Endothelial cell of umbilical vein (primary cell): ENCODE results near the gene KANSL1L. TPM values are rescaled to one million over a fixed set of nuclear protein-coding genes. Genes with fewer than 3 reads are reported as not detected.

Experiments used
- BruUV-seq: library from RNA; stranded (reverse); fragments of 400-500 nt; replicated peaks from 2 replicates; lab custom pipeline; 2021; lab: Mats Ljungman, UMichigan
- CTCF ChIA-PET: fragments of 300-600, 350-600 bp; sonication (Branson Sonifier 250); formaldehyde crosslinking; loops from one replicate; lab custom pipeline; 2021; ENCODE audit warnings: antibody characterized with exemption, inconsistent platforms; lab: Charles Lee
- POLR2A ChIA-PET: fragments of 300-600, 350-600 bp; sonication (Branson Sonifier 250); formaldehyde crosslinking; loops from one replicate; lab custom pipeline; 2021; ENCODE audit warnings: antibody characterized with exemption, inconsistent platforms; lab: Charles Lee
- DNase-seq: peaks from one replicate; pipeline ENCODE4 v3.0.0-alpha.2; 2011; ENCODE audit warnings: low read depth, low spot score
- FAIRE-seq: peaks from 2 replicates; lab custom pipeline; 2011; peaks lifted over from hg19 to GRCh38; lab: Jason Lieb, UNC
- H2AFZ ChIP-seq: 2 replicates; pipeline ENCODE4 v1.6.0; 2012; ENCODE audit warnings: low read depth, low read length, control low read depth, inconsistent platforms
- H3K27ac ChIP-seq: 2 replicates; pipeline ENCODE4 v1.5.1; 2011; ENCODE audit warnings: low read depth, mild to moderate bottlenecking, control low read depth, low read length, moderate library complexity; ENCODE audit not compliant: insufficient read depth
- H3K27me3 ChIP-seq, 2 experiments: 2 replicates each; pipeline versions ENCODE4 v1.6.0 to v1.6.1; 2011; ENCODE audit warnings: low read length in 2 of 2, mixed read lengths in 1 of 2; ENCODE audit not compliant: control insufficient read depth in 2 of 2, insufficient read depth in 2 of 2
- H3K36me3 ChIP-seq, 2 experiments: 2 replicates in 1 of 2; 3 replicates in 1 of 2; pipeline ENCODE4 v1.5.1; 2011; ENCODE audit warnings: low read length in 2 of 2, mild to moderate bottlenecking in 1 of 2, moderate library complexity in 1 of 2; ENCODE audit not compliant: control insufficient read depth in 2 of 2, insufficient read depth in 2 of 2; ENCODE audit errors: extremely low read depth in 1 of 2
- H3K4me1 ChIP-seq: 3 replicates; pipeline ENCODE4 v1.5.1; 2011; ENCODE audit warnings: mild to moderate bottlenecking, low read length; ENCODE audit not compliant: control insufficient read depth, insufficient read depth; ENCODE audit errors: extremely low read depth
- H3K4me2 ChIP-seq: 2 replicates; pipeline ENCODE4 v1.6.1; 2011; ENCODE audit warnings: low read length, control low read depth, mixed read lengths; ENCODE audit not compliant: insufficient read depth
- H3K4me3 ChIP-seq, 3 experiments: fragments of 200-600 bp in 1 of 3; sonication (generic), shearing (Covaris generic) in 1 of 3; replicated peaks in 1 of 3; 2 replicates each; pipeline ENCODE4 v1.5.1; 2011 to 2016; ENCODE audit warnings: control low read depth in 3 of 3, low read length in 3 of 3, mild to moderate bottlenecking in 2 of 3, inconsistent platforms in 1 of 3, low read depth in 1 of 3, moderate library complexity in 1 of 3; ENCODE audit not compliant: insufficient read depth in 1 of 3
- H3K79me2 ChIP-seq: 2 replicates; pipeline ENCODE4 v1.6.0; 2012; ENCODE audit warnings: low read length, inconsistent platforms; ENCODE audit not compliant: control insufficient read depth, insufficient read depth
- H3K9ac ChIP-seq: replicated peaks from 2 replicates; pipeline ENCODE3; 2011; ENCODE audit warnings: low read length, control low read depth; ENCODE audit not compliant: insufficient read depth; ENCODE audit errors: extremely low read depth
- H3K9me1 ChIP-seq: replicated peaks from 3 replicates; pipeline ENCODE4 v1.6.0; 2011; ENCODE audit warnings: mild to moderate bottlenecking, low read length; ENCODE audit not compliant: control insufficient read depth, insufficient read depth; ENCODE audit errors: extremely low read depth
- H3K9me3 ChIP-seq: replicated peaks from 2 replicates; pipeline ENCODE4 v1.5.1; 2012; ENCODE audit warnings: low read length, inconsistent platforms; ENCODE audit not compliant: control insufficient read depth, insufficient read depth
- H4K20me1 ChIP-seq: replicated peaks from 2 replicates; pipeline ENCODE3; 2011; ENCODE audit warnings: mild to moderate bottlenecking, low read length; ENCODE audit not compliant: control insufficient read depth, insufficient read depth; ENCODE audit errors: extremely low read depth
- CTCF ChIP-seq, 2 donors: IDR thresholded peaks; 1 replicate in 1 of 2; 2 replicates in 1 of 2; pipeline ENCODE4 v1.5.1; 2011; ENCODE audit warnings: low read length in 2 of 2, mild to moderate bottlenecking in 2 of 2, moderate library complexity in 2 of 2, control low read depth in 1 of 2, inconsistent platforms in 1 of 2, low read depth in 1 of 2; ENCODE audit not compliant: insufficient read depth in 1 of 2; ENCODE audit errors: extremely low read depth in 1 of 2
- EZH2 ChIP-seq: IDR thresholded peaks from 2 replicates; pipeline ENCODE4 v1.6.1; 2012; ENCODE audit warnings: borderline replicate concordance, low read depth, mild to moderate bottlenecking, moderate library complexity, low read length, inconsistent platforms; ENCODE audit not compliant: severe bottlenecking
- FOS ChIP-seq: IDR thresholded peaks from 2 replicates; pipeline ENCODE4 v1.6.1; 2011; ENCODE audit warnings: mild to moderate bottlenecking, low read length, moderate library complexity, borderline replicate concordance; ENCODE audit not compliant: insufficient read depth
- GATA2 ChIP-seq: IDR thresholded peaks from 2 replicates; pipeline ENCODE4 v1.7.0; 2011; ENCODE audit warnings: low read depth, mild to moderate bottlenecking, moderate library complexity, mixed read lengths, low read length; ENCODE audit not compliant: insufficient read length, insufficient read depth
- JUN ChIP-seq: IDR thresholded peaks from 2 replicates; pipeline ENCODE4 v1.6.1; 2011; ENCODE audit warnings: borderline replicate concordance, low read depth; ENCODE audit not compliant: insufficient read length, insufficient read depth
- MAX ChIP-seq: IDR thresholded peaks from 2 replicates; pipeline ENCODE4 v1.6.1; 2011; ENCODE audit not compliant: insufficient read depth, insufficient read length
- MYC ChIP-seq: IDR thresholded peaks from one replicate; pipeline ENCODE4 v1.6.1; 2011; ENCODE audit warnings: mild to moderate bottlenecking, low read depth, low read length
- POLR2A ChIP-seq: IDR thresholded peaks from 2 replicates; pipeline ENCODE4 v1.6.1; 2012; ENCODE audit warnings: low read depth, mild to moderate bottlenecking, control low read depth, low read length
- POLR2AphosphoS5 ChIP-seq: IDR thresholded peaks from 2 replicates; pipeline ENCODE4 v1.6.1; 2012; ENCODE audit warnings: low read depth, mild to moderate bottlenecking, control low read depth, low read length, moderate library complexity; ENCODE audit not compliant: insufficient read depth
- dilution Hi-C: fragments of 300-500 bp; cut with MboI; formaldehyde crosslinking; loops from one replicate; pipeline ENCODE4 v1.15.0; 2019; ENCODE audit warnings: low sequenced_read_pairs; ENCODE audit not compliant: extremely low pct_ligation_motif_present
- intact Hi-C: fragments of 100-400 bp; cut with micrococcal nuclease; formaldehyde crosslinking; loops from one replicate; pipeline ENCODE4 v1.10.0; 2022
- polyA plus RNA-seq, 4 experiments: library from polyadenylated mRNA; depleted of rRNA in 3 of 4; stranded (reverse) in 3 of 4; unstranded in 1 of 4; fragments of >200 nt; gene quantifications; 2 replicates each; pipeline versions ENCODE4 v1.2.1 to v1.2.3, GENCODE V29; 2011 to 2012; ENCODE audit warnings: missing spikeins in 1 of 4
- total RNA-seq: library from RNA; stranded (reverse); gene quantifications from 2 replicates; pipeline ENCODE4 v1.2.3, GENCODE V29; 2021

The KANSL1L gene
- total and polyA plus RNA-seq, 2 donors (not counting 3 experiments of a cell fraction or from before 2014, with no cell fraction given) = 4.3 to 14.0 TPM

GRCh38 chr2:210009126-210009525 lies 162.1 kb downstream of the KANSL1L start:
- no peaks in the 10 kb centered on the region for H3K9me3 ChIP-seq
- peaks cover 95% of the 10 kb centered on the region for H3K79me2 ChIP-seq
- CTCF ChIA-PET = interaction anchor here (2.7 kb wide), 1 partner anchor 190 kb away, joined by 8 read pairs; no protein-coding TSS in a partner anchor
- H3K4me3 ChIP-seq = no peak overlapping the region
- no peaks in the 10 kb centered on the region for H3K9me1 ChIP-seq
- intact Hi-C loops (loop anchor here (10.0 kb wide), 1 partner anchor 466 kb away; the partner anchor contains the start of gene LANCL1), dilution Hi-C loops (no loop called here)
- peaks cover 2 to 4% of the 10 kb centered on the region in 2 experiments for H3K36me3 ChIP-seq
- no peak overlapping the region for H3K4me2 ChIP-seq
- FAIRE-seq = no peak
- H3K27ac ChIP-seq = no peak overlapping the region
- peaks cover 5% of the 10 kb centered on the region for H3K4me1 ChIP-seq
- no peak overlapping the region for H3K9ac ChIP-seq
- BruUV-seq = no TSS peak
- no peak overlapping the region for H2AFZ ChIP-seq
- TF ChIP-seq CTCF (IDR thresholded peaks at IDR 0.05; ENCODE audit: extremely low read depth in 1 of 2, insufficient read depth in 1 of 2, low read depth in 1 of 2, low read length in 2 of 2) = no peak
- TF ChIP-seq EZH2 = no peak
- TF ChIP-seq JUN = no peak
- no peak for TF ChIP-seq MYC
- no peak for TF ChIP-seq GATA2
- no peak for TF ChIP-seq FOS
- no peak for TF ChIP-seq POLR2AphosphoS5
- TF ChIP-seq POLR2A = no peak
- TF ChIP-seq MAX = no peak
- H4K20me1 ChIP-seq = peaks cover 3% of the 10 kb centered on the region
- POLR2A ChIA-PET = no interaction called here
- H3K27me3 ChIP-seq = no peaks in the 10 kb centered on the region
- DNase-seq = no peak
